G401 (cell line): Measurements from ENCODE around the gene NADSYN1. TPM values are rescaled to one million over a fixed set of nuclear protein-coding genes. Genes with fewer than 3 reads are reported as not detected.

Source experiments
- DNase-seq: peaks from one replicate; pipeline ENCODE4 v3.0.0-alpha.2; 2015; ENCODE audit warnings: low spot score
- in situ Hi-C: cut with HindIII; loops from 2 replicates; pipeline ENCODE4 v1.10.0; 2016; ENCODE audit warnings: low sequenced_read_pairs, mixed read lengths
- total RNA-seq: library from RNA; depleted of rRNA; stranded (reverse); fragments of >200 nt; shearing (Covaris generic); gene quantifications from 2 replicates; pipeline ENCODE4 v1.2.3, GENCODE V29; 2014

NADSYN1 gene
- total RNA-seq, 1 experiment from 2014 or later = 41.1 TPM

GRCh38 chr11:71465054-71465453 lies 12.1 kb downstream of the NADSYN1 start:
- in situ Hi-C loops = no loop called here
- no peak for DNase-seq

- no peak for DNase-seq
- in situ Hi-C loops = no loop called here
Measured at GRCh38 chr11:71466358-71466757, 13.4 kb downstream of the NADSYN1 start.

- DNase-seq = no peak
- in situ Hi-C loops = no loop called here
Measured at GRCh38 chr11:71467164-71467563, 14.2 kb downstream of the NADSYN1 start.

- in situ Hi-C loops = no loop called here
- no peak for DNase-seq
Measured at GRCh38 chr11:71470946-71471345, 17.9 kb downstream of the NADSYN1 start.

GRCh38 chr11:71472357-71472885 lies 19.4 kb downstream of the NADSYN1 start:
- in situ Hi-C loops = no loop called here
- no peak for DNase-seq

- no peak for DNase-seq
- in situ Hi-C loops = no loop called here
Measured at GRCh38 chr11:71472941-71473792, 20.2 kb downstream of the NADSYN1 start.

GRCh38 chr11:71473793-71474080 lies 20.7 kb downstream of the NADSYN1 start:
- no peak for DNase-seq
- in situ Hi-C loops = no loop called here

GRCh38 chr11:71474141-71474770 lies 21.3 kb downstream of the NADSYN1 start:
- DNase-seq = no peak
- in situ Hi-C loops = no loop called here

GRCh38 chr11:71474771-71475483 lies 21.9 kb downstream of the NADSYN1 start:
- in situ Hi-C loops = no loop called here
- no peak for DNase-seq

GRCh38 chr11:71476031-71476430 lies 23.0 kb downstream of the NADSYN1 start:
- in situ Hi-C loops = no loop called here
- no peak for DNase-seq

- in situ Hi-C loops = no loop called here
- DNase-seq = no peak
Measured at GRCh38 chr11:71476926-71477640, 24.1 kb downstream of the NADSYN1 start.

GRCh38 chr11:71477641-71478527 lies 24.9 kb downstream of the NADSYN1 start:
- DNase-seq = no peak
- in situ Hi-C loops = no loop called here

- in situ Hi-C loops = no loop called here
Measured at GRCh38 chr11:71478528-71478840, 25.5 kb downstream of the NADSYN1 start.

GRCh38 chr11:71481101-71481960 lies 28.3 kb downstream of the NADSYN1 start:
- no peak for DNase-seq
- in situ Hi-C loops = no loop called here

More at GRCh38 chr11:71478528-71478840, 25.5 kb downstream of the NADSYN1 start:
- no peak for DNase-seq

- in situ Hi-C loops = no loop called here
- DNase-seq = no peak
Measured at GRCh38 chr11:71482216-71482615, 29.2 kb downstream of the NADSYN1 start.

- in situ Hi-C loops = no loop called here
- no peak for DNase-seq
Measured at GRCh38 chr11:71482746-71483364, 29.9 kb downstream of the NADSYN1 start.

- DNase-seq = no peak
- in situ Hi-C loops = no loop called here
Measured at GRCh38 chr11:71483692-71484091, 30.7 kb downstream of the NADSYN1 start.
